GM21367 (cell line): ENCODE data around the gene ADIPOR2.
"Not testable (repeated sequence)": the region's sequence is repeated elsewhere in the genome, so short reads cannot be mapped to it uniquely, and the experiment has no call there.

Source experiments
- ATAC-seq: cut with Tn5 transposase; IDR thresholded peaks from one replicate; pipeline ENCODE4 v1.9.1; 2021; ENCODE audit not compliant: unreplicated experiment

The ADIPOR2 gene

GRCh38 chr12:1663440-1664132 lies 27.3 kb upstream of the ADIPOR2 start:
- ATAC-seq: no peak

- ATAC-seq: no peak
Measured at GRCh38 chr12:1665366-1665765, 25.5 kb upstream of the ADIPOR2 start.

- ATAC-seq: no peak
Measured at GRCh38 chr12:1666215-1666614, 24.7 kb upstream of the ADIPOR2 start.

GRCh38 chr12:1666685-1667162 lies 24.1 kb upstream of the ADIPOR2 start:
- ATAC-seq: no peak

- ATAC-seq: no peak
Measured at GRCh38 chr12:1668833-1669543, 21.9 kb upstream of the ADIPOR2 start.

- no peak for ATAC-seq
Measured at GRCh38 chr12:1670358-1671268, 20.3 kb upstream of the ADIPOR2 start.

- no peak for ATAC-seq
Measured at GRCh38 chr12:1676043-1676442, 14.8 kb upstream of the ADIPOR2 start.

GRCh38 chr12:1680804-1681492 lies 9.9 kb upstream of the ADIPOR2 start:
- no peak for ATAC-seq

- no peak for ATAC-seq
Measured at GRCh38 chr12:1681493-1681807, 9.4 kb upstream of the ADIPOR2 start.

- ATAC-seq: no peak
Measured at GRCh38 chr12:1688086-1688710, 2.7 kb upstream of the ADIPOR2 start.

GRCh38 chr12:1691123-1692007 lies 495 bp downstream of the ADIPOR2 start:
- peak; percentile 31 for ATAC-seq

GRCh38 chr12:1692226-1692625 lies 1.4 kb downstream of the ADIPOR2 start:
- no peak for ATAC-seq

GRCh38 chr12:1692895-1693610 lies 2.2 kb downstream of the ADIPOR2 start:
- no peak for ATAC-seq

GRCh38 chr12:1695097-1695496 lies 4.2 kb downstream of the ADIPOR2 start:
- ATAC-seq: not testable (repeated sequence)

- no peak for ATAC-seq
Measured at GRCh38 chr12:1695886-1696670, 5.2 kb downstream of the ADIPOR2 start.

- ATAC-seq: no peak
Measured at GRCh38 chr12:1696800-1697199, 5.9 kb downstream of the ADIPOR2 start.

GRCh38 chr12:1697271-1697670 lies 6.4 kb downstream of the ADIPOR2 start:
- no peak for ATAC-seq

- ATAC-seq: no peak
Measured at GRCh38 chr12:1698720-1699119, 7.8 kb downstream of the ADIPOR2 start.
